Stimulated activated CD4-positive, alpha-beta T cell treated with anti-CD3 and anti-CD28 coated beads, Interleukin-1b, Interleukin-23, amount 100 ng/mL, for 24 hours (primary cell): ENCODE measurements around the gene ERBB3.
A peak's percentile ranks its signal among the peaks of the same experiment; 100 is the strongest.
"Not testable (repeated sequence)": the region's sequence is repeated elsewhere in the genome, so short reads cannot be mapped to it uniquely, and the experiment has no call there.

ENCODE experiments used
- DNase-seq, 4 experiments: peaks; one replicate each; pipeline ENCODE4 v3.0.0-alpha.2; 2020; ENCODE audit warnings: low read depth in 4 of 4, low spot score in 1 of 4

The ERBB3 gene

DNA sequence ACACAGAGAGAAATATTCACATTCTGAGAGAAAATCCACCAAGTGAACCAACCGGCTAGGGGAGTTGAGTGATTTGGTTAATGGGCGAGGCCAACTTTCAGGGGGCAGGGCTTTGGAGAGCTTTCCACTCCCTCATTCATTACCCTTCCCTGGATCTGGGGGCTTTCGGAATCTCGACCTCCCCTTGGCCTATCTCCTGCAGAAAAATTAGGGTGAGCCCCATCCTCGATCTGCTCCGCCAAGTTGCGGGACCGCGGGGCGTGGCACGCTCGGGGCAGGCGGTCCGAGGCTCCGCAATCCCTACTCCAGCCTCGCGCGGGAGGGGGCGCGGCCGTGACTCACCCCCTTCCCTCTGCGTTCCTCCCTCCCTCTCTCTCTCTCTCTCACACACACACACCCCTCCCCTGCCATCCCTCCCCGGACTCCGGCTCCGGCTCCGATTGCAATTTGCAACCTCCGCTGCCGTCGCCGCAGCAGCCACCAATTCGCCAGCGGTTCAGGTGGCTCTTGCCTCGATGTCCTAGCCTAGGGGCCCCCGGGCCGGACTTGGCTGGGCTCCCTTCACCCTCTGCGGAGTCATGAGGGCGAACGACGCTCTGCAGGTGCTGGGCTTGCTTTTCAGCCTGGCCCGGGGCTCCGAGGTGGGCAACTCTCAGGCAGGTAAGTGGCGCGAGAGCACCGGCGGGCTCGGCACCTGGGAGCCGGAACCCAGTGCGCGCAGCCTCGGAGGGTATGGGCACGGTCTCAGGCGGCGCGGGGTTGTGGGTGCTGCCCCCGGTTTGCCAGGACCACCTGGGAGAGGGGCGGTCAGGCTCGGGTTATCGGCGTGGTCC is at the start of gene ERBB3:
TSS of gene ERBB3 (plus strand) at position 443 of the 833 bp plus-strand sequence. CDS start at position 579, 136 bp downstream.
- DNase-seq, result peak in 3 of 4 experiments; percentile 38 to 68 (median 50)

DNA sequence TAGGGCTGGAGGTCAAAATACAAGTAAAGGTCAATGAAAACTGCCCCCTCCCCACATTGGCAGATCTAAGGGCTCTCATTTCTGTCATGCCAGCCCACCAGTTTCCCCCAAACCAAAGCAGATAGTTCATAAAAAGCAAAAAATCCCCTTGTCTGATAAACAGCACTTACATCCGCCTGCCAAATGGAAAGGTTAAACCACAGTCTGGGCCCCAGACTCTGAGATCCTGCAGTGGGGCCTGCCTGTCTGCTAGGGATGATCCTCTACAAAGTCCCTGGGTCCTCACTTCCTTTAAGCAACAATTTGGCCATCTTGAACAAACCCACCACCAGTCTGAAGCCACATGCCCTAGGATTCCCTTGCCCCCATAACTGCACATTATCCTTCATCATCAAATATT is 48.0 kb upstream of the ERBB3 start:
- DNase-seq, result no peak

DNA sequence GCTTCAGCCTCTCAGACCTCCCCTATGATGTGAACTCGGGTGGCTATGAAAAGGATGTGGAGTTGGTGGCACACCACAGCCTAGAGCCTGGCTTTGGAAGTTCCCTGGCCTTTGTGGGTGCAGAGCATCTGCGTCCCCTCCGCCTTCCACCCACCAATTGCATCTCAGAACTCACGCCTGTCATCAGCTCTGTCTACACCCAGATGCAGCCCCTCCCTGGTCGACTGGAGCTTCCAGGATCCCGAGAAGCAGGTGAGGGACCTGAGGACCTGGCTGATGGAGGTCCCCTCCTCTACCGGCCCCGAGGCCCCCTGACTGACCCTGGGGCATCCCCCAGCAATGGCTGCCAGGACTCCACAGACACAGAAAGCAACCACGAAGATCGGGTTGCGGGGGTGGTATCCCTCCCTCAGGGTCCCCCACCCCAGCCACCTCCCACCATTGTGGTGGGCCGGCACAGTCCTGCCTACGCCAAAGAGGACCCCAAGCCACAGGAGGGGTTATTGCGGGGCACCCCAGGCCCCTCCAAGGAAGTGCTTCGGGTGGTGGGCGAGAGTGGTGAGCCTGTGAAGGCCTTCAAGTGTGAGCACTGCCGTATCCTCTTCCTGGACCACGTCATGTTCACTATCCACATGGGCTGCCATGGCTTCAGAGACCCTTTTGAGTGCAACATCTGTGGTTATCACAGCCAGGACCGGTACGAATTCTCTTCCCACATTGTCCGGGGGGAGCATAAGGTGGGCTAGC is 45.2 kb upstream of the ERBB3 start:
- no peak for DNase-seq

DNA sequence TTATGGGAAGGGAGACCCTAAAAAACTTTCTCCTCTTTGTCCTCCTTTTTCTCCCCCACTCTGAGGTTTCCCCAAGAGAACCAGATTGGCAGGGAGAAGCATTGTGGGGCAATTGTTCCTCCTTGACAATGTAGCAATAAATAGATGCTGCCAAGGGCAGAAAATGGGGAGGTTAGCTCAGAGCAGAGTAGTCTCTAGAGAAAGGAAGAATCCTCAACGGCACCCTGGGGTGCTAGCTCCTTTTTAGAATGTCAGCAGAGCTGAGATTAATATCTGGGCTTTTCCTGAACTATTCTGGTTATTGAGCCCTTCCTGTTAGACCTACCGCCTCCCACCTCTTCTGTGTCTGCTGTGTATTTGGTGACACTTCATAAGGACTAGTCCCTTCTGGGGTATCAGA is 42.8 kb upstream of the ERBB3 start:
- DNase-seq, result no peak

DNA sequence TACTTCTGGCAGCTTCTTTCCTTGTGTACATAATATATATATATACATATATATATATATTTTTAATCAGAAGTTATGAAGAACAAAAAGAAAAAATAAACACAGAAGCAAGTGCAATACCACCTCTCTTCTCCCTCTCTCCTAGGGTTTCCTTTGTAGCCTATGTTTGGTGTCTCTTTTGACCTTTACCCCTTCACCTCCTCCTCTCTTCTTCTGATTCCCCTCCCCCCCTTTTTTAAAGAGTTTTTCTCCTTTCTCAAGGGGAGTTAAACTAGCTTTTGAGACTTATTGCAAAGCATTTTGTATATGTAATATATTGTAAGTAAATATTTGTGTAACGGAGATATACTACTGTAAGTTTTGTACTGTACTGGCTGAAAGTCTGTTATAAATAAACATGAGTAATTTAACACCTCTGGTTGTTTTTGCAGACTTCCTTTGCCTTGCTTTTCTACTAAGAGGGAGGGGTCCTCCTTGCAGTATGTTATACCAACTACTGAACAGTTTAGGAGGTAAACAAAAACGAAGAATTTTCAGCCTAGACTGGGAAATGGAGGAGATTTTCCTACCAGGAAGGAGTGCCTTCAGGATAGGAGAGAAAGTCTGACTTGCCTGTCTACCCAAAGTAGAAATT is 41.8 kb upstream of the ERBB3 start:
- no peak for DNase-seq

- DNase-seq, result no peak
Measured at GRCh38 chr12:56040151-56040550, 39.8 kb upstream of the ERBB3 start.

GRCh38 chr12:56040963-56041551 is 38.9 kb upstream of the ERBB3 start:
- no peak for DNase-seq

DNA sequence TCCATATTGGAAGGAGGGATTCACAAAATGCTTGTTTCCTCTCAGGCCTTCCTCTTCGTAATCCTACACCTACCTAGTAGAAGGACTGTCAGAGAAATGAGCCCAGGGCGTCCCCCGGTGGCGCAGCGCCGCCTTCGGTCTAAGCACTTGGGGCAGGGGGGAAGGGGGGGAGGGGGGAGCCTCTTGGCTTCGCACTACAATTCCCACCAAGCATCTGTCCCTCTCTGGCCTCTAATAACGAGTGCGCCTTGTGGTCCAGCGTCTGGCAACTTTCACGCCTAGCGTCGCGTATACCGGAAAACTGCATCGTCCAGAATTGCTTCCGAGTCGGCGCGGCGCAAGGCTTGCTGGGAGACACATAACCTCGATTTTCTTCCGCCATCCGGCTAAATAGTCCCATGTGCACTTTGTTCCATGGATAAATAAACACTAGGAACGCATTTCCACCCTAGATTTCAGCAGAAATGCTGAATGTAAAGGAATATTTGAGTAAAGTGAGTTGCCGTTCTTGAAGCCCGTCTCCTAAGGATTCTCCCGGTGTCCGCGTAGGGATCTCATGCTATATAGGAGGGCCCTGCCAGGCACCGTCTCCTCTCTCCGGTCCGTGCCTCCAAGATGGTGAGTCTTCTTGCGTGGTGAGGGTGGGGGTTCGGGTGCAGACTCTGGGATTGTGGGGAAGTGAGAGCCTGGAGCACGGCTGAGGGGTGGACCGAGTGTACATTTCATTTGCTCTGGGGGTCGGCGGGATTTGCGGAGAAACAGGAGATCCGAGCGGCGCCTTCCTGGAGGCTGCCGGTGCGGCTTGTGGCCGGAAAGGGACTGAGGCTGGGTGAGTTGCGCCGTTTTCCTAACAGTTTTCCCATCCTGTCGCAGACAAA is 38.2 kb upstream of the ERBB3 start, which contains the start of gene RPS26:
TSS of gene RPS26 (plus strand) at position 367 of the 878 bp plus-strand sequence. CDS start at position 616, 249 bp downstream.
- DNase-seq, result peak; percentile 75 to 87 (median 80)

DNA sequence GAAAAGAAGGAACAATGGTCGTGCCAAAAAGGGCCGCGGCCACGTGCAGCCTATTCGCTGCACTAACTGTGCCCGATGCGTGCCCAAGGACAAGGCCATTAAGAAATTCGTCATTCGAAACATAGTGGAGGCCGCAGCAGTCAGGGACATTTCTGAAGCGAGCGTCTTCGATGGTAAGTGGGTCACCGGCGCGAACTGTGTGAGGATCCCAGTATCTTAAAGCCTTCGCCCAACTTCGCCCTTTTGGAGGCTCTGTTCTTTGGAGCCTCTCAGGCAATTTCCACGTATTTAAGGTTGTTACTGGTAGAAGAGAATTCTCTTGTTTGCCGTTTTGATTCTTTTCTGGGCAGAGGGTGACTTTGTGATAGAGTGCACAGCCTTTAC is 37.5 kb upstream of the ERBB3 start:
- not testable (repeated sequence) for DNase-seq

GRCh38 chr12:56042843-56043242 is 37.1 kb upstream of the ERBB3 start:
- no peak for DNase-seq

GRCh38 chr12:56046027-56046780 is 33.8 kb upstream of the ERBB3 start:
- DNase-seq, result no peak

- DNase-seq, result no peak
Measured at GRCh38 chr12:56053407-56053893, 26.5 kb upstream of the ERBB3 start.

DNA sequence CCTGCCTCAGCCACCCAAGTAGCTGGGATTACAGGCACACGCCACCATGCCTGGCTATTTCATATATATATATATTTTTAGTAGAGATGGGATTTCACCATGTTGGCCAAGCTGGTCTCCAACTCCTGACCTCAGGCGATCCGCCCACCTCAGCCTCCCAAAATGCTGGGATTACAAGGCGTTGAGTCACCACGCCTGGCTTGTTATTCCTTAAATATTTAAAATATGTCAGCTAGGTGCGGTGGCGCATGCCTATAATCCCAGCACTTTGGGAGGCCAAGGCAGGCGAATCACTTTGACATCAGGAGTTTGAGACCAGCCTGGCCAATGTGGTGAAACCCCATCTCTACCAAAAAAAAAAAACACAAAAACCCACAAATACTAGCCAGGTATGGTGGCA is 20.0 kb upstream of the ERBB3 start:
- not testable (repeated sequence) for DNase-seq

DNA sequence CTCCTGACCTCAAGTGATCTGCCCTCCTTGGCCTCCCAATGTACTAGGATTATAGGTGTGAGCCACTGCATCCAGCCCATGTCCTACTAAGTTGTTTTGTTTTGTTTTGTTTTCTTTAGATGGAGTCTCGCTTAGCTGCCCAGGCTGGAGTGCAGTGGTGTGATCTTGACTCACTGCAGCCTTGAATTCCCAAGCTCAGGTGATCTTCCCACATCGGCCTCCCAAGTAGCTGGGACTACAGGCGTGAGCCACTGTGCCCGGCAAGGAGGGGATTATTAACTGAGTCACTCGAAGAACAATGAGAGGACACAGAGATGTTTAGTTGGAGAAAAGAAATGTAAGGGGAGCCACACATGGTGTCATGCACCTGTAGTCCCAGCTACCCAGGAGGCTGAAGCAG is 18.0 kb upstream of the ERBB3 start:
- no peak for DNase-seq

- DNase-seq, result no peak
Measured at GRCh38 chr12:56062996-56063395, 17.0 kb upstream of the ERBB3 start.

GRCh38 chr12:56071648-56072047 is 8.3 kb upstream of the ERBB3 start:
- DNase-seq, result no peak

DNA sequence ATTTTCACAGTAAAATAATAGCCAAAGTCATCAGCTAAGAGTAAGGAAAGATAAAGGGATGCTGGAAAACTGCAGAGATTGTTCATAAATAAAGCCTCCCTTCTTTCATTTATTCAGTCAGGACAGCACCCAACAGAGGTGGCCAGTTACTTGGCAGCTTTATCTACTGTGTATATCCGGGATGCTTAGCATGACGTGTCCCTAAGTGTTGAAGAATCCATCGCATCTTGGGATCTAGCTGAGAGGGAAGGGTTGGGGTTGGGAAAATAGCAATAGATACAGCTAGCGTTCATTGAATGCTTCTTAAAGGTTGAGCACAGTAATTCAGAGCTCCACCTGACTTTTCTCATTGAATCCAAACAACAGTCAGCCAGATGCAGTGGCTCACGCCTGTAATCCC is 5.6 kb upstream of the ERBB3 start:
- no peak for DNase-seq

GRCh38 chr12:56077966-56078365 is 2.0 kb upstream of the ERBB3 start:
- DNase-seq, result not testable (repeated sequence)

GRCh38 chr12:56078427-56078826 is 1.5 kb upstream of the ERBB3 start:
- no peak for DNase-seq
